Activated CD8-positive, alpha-beta T cell treated with anti-CD3 and anti-CD28 coated beads for 36 hours (primary cell): ENCODE results near the gene UPB1. TPM values are rescaled to one million over a fixed set of nuclear protein-coding genes. Genes with fewer than 3 reads are reported as not detected.

Source experiments
- ATAC-seq: fragments of 200-7000 bp; cut with Tn5 transposase; one replicate; pipeline ENCODE4 v1.10.0; 2021; ENCODE audit warnings: mild to moderate bottlenecking, moderate library complexity
- CTCF ChIA-PET: fragments of 350-600 bp; sonication (Branson Sonifier 250); formaldehyde crosslinking; loops from one replicate; lab custom pipeline; 2021; ENCODE audit warnings: antibody characterized with exemption; lab: Charles Lee
- POLR2A ChIA-PET: fragments of 350-600 bp; sonication (Branson Sonifier 250); formaldehyde crosslinking; loops from one replicate; lab custom pipeline; 2021; ENCODE audit warnings: antibody characterized with exemption; lab: Charles Lee
- DNase-seq: peaks from one replicate; pipeline ENCODE4 v3.0.0-alpha.2; 2020
- H3K27ac Mint-ChIP-seq: one replicate; pipeline ENCODE4 v1.8.0; 2021; ENCODE audit warnings: mild to moderate bottlenecking, mixed read lengths
- H3K27me3 Mint-ChIP-seq: one replicate; pipeline ENCODE4 v1.8.0; 2021; ENCODE audit warnings: mixed read lengths
- H3K36me3 Mint-ChIP-seq: one replicate; pipeline ENCODE4 v1.8.0; 2021; ENCODE audit warnings: low read depth, mixed read lengths
- H3K4me1 Mint-ChIP-seq: one replicate; pipeline ENCODE4 v1.8.0; 2021; ENCODE audit warnings: low read depth, mixed read lengths
- H3K4me3 Mint-ChIP-seq: one replicate; pipeline ENCODE4 v1.8.0; 2021; ENCODE audit warnings: mild to moderate bottlenecking, moderate library complexity, mixed read lengths
- H3K9me3 Mint-ChIP-seq: one replicate; pipeline ENCODE4 v1.8.0; 2021; ENCODE audit warnings: mixed read lengths
- CTCF ChIP-seq: fragments of 200-600 bp; IDR thresholded peaks from one replicate; pipeline ENCODE4 v1.8.0; 2022; ENCODE audit warnings: antibody characterized with exemption, mild to moderate bottlenecking
- intact Hi-C: fragments of 100-400 bp; cut with micrococcal nuclease; formaldehyde crosslinking; loops from one replicate; pipeline ENCODE4 v1.10.0; 2022
- total RNA-seq, 2 experiments: library from RNA; stranded (reverse); gene quantifications; one replicate each; pipeline ENCODE4 v1.2.3, GENCODE V29; 2021

UPB1 gene
- total RNA-seq, 2 experiments from 2014 or later, result 0.16 to 0.49 TPM

- no peaks in the 10 kb centered on the region for H3K9me3 Mint-ChIP-seq
- no peaks in the 10 kb centered on the region for H3K36me3 Mint-ChIP-seq
- ChIA-PET CTCF (interaction anchor here (0.7 to 4.9 kb wide), 8 partner anchors 14 to 82 kb away, joined by 3 to 46 read pairs (median 5); partner anchors contain the start of gene ADORA2A), POLR2A (no interaction called here)
- no peak for TF ChIP-seq CTCF
- H3K4me3 Mint-ChIP-seq, result no peak overlapping the region
- DNase-seq (no peak), ATAC-seq (no peak)
- peaks cover 20% of the 10 kb centered on the region for H3K4me1 Mint-ChIP-seq
- no peaks in the 10 kb centered on the region for H3K27me3 Mint-ChIP-seq
- intact Hi-C loops, result loop anchor here (5.0 kb wide), 1 partner anchor 74 kb away; the partner anchor contains the start of gene ADORA2A
- no peak overlapping the region for H3K27ac Mint-ChIP-seq
Measured at GRCh38 chr22:24501301-24502005, 6.3 kb downstream of the UPB1 start.

- Mint-ChIP-seq H3K27me3 (no peaks in the 10 kb centered on the region), H3K4me1 (peaks cover 20% of the 10 kb centered on the region), H3K9me3 (no peaks in the 10 kb centered on the region), H3K36me3 (no peaks in the 10 kb centered on the region), H3K4me3 (no peak overlapping the region), H3K27ac (no peak overlapping the region)
- ATAC-seq, result no peak
- intact Hi-C loops, result loop anchor here (5.0 kb wide), 1 partner anchor 75 kb away; the partner anchor contains the start of gene ADORA2A
- CTCF ChIA-PET, result interaction anchor here (0.7 to 4.9 kb wide), 17 partner anchors 15 to 170 kb away, joined by 3 to 46 read pairs (median 4); partner anchors contain the start of gene ADORA2A
- TF ChIP-seq CTCF, result no peak
- no peak for DNase-seq
- POLR2A ChIA-PET, result interaction anchor here (1.2 to 1.7 kb wide), 3 partner anchors 52 to 79 kb away, joined by 3 to 4 read pairs (median 3); partner anchors contain the start of gene ADORA2A
Measured at GRCh38 chr22:24502034-24502433, 6.9 kb downstream of the UPB1 start.

GRCh38 chr22:24502541-24502940, 7.4 kb downstream of the UPB1 start:
- Mint-ChIP-seq H3K36me3 (no peaks in the 10 kb centered on the region), H3K4me3 (no peak overlapping the region), H3K4me1 (peaks cover 18% of the 10 kb centered on the region), H3K27me3 (no peaks in the 10 kb centered on the region), H3K9me3 (no peaks in the 10 kb centered on the region), H3K27ac (no peak overlapping the region)
- ChIA-PET CTCF (interaction anchor here (0.7 to 4.9 kb wide), 22 partner anchors 12 to 170 kb away, joined by 3 to 46 read pairs (median 3); partner anchors contain the start of gene ADORA2A), POLR2A (interaction anchor here (0.9 to 1.7 kb wide), 4 partner anchors 52 to 80 kb away, joined by 3 to 4 read pairs (median 3); partner anchors contain the start of gene ADORA2A)
- intact Hi-C loops, result loop anchor here (5.0 kb wide), 1 partner anchor 75 kb away; the partner anchor contains the start of gene ADORA2A
- no peak for TF ChIP-seq CTCF
- no peak for ATAC-seq
- no peak for DNase-seq

- TF ChIP-seq CTCF, result peak; percentile 75
- intact Hi-C loops, result loop anchor here (5.0 kb wide), 1 partner anchor 76 kb away; the partner anchor contains the start of gene ADORA2A
- H3K9me3 Mint-ChIP-seq, result no peaks in the 10 kb centered on the region
- H3K27me3 Mint-ChIP-seq, result no peaks in the 10 kb centered on the region
- no peak overlapping the region for H3K27ac Mint-ChIP-seq
- peak; percentile 93 for ATAC-seq
- CTCF ChIA-PET, result interaction anchor here (0.7 to 4.9 kb wide), 15 partner anchors 13 to 171 kb away, joined by 3 to 46 read pairs (median 4); partner anchors contain the start of gene ADORA2A
- no peaks in the 10 kb centered on the region for H3K36me3 Mint-ChIP-seq
- H3K4me1 Mint-ChIP-seq, result peaks cover 11% of the 10 kb centered on the region
- DNase-seq, result peak; percentile 84
- H3K4me3 Mint-ChIP-seq, result no peak overlapping the region
- POLR2A ChIA-PET, result interaction anchor here (0.9 to 1.7 kb wide), 5 partner anchors 51 to 159 kb away, joined by 3 to 4 read pairs (median 3); partner anchors contain the start of gene ADORA2A
Measured at GRCh38 chr22:24503137-24503842, 8.2 kb downstream of the UPB1 start.
